ENCODE measurements around the gene SNX5. TPM values are rescaled to one million over a fixed set of nuclear protein-coding genes. Genes with fewer than 3 reads are reported as not detected.
A peak's percentile ranks its signal among the peaks of the same experiment; 100 is the strongest.

SNX5 gene
- total RNA-seq, 2 donors from 2014 or later, result 48.3 to 84.8 TPM

- Histone ChIP-seq H3K9me3 (no peaks in the 10 kb centered on the region), H3K36me3 (no peaks in the 10 kb centered on the region), H3K4me3 (peak overlapping the region; percentile 71 to 96), H3K27ac (peak overlapping the region; percentile 97 to 98), H3K4me1 (replicated peaks) (no peaks in the 10 kb centered on the region), H3K27me3 (replicated peaks; ENCODE audit: insufficient read depth) (no peaks in the 10 kb centered on the region)
- intact Hi-C loops (cut with DNase I), result no loop called here
- DNase-seq (ENCODE audit: low spot score), result peak; percentile 16
- TF ChIP-seq POLR2A (IDR thresholded peaks at IDR 0.05), result no peak
- TF ChIP-seq CTCF (IDR thresholded peaks at IDR 0.05), result no peak
- TF ChIP-seq POLR2AphosphoS5 (IDR thresholded peaks at IDR 0.05), result no peak
- WGBS, result under 1% methylated on average over 37 of the region's 41 CpGs
These were observed 851 bp downstream of the SNX5 start for GRCh38 chr20:17967521-17968365.

GRCh38 chr20:17966432-17967310 is 1.9 kb downstream of the SNX5 start:
- no peaks in the 10 kb centered on the region for H3K4me1 ChIP-seq (replicated peaks)
- no peak for DNase-seq (ENCODE audit: low spot score)
- WGBS, result 8% methylated on average over 9 of the region's 9 CpGs
- peak overlapping the region; percentile 97 to 98 for H3K27ac ChIP-seq
- peak overlapping the region; percentile 71 to 96 for H3K4me3 ChIP-seq
- no peaks in the 10 kb centered on the region for H3K9me3 ChIP-seq
- intact Hi-C loops (cut with DNase I), result no loop called here
- no peaks in the 10 kb centered on the region for H3K36me3 ChIP-seq
- H3K27me3 ChIP-seq (replicated peaks; ENCODE audit: insufficient read depth), result no peaks in the 10 kb centered on the region
- TF ChIP-seq CTCF (IDR thresholded peaks at IDR 0.05), result peak in 2 of 4 experiments; percentile 19 to 31
- TF ChIP-seq POLR2AphosphoS5 (IDR thresholded peaks at IDR 0.05), result no peak
- no peak for TF ChIP-seq POLR2A (IDR thresholded peaks at IDR 0.05)

GRCh38 chr20:17965042-17965697 is 3.4 kb downstream of the SNX5 start:
- no peak for DNase-seq (ENCODE audit: low spot score)
- no peaks in the 10 kb centered on the region for H3K9me3 ChIP-seq
- TF ChIP-seq POLR2AphosphoS5 (IDR thresholded peaks at IDR 0.05) (no peak), POLR2A (IDR thresholded peaks at IDR 0.05) (no peak), CTCF (IDR thresholded peaks at IDR 0.05) (no peak)
- no peak overlapping the region for H3K4me3 ChIP-seq
- no peaks in the 10 kb centered on the region for H3K27me3 ChIP-seq (replicated peaks; ENCODE audit: insufficient read depth)
- intact Hi-C loops (cut with DNase I), result no loop called here
- no peak overlapping the region for H3K27ac ChIP-seq
- H3K36me3 ChIP-seq, result no peaks in the 10 kb centered on the region
- WGBS, result 75% methylated on average over 9 of the region's 9 CpGs
- no peaks in the 10 kb centered on the region for H3K4me1 ChIP-seq (replicated peaks)

- Histone ChIP-seq H3K36me3 (no peaks in the 10 kb centered on the region), H3K27me3 (replicated peaks; ENCODE audit: insufficient read depth) (no peaks in the 10 kb centered on the region), H3K4me1 (replicated peaks) (no peaks in the 10 kb centered on the region), H3K27ac (no peak overlapping the region), H3K4me3 (no peak overlapping the region), H3K9me3 (no peaks in the 10 kb centered on the region)
- TF ChIP-seq CTCF (IDR thresholded peaks at IDR 0.05) (no peak), POLR2A (IDR thresholded peaks at IDR 0.05) (no peak), POLR2AphosphoS5 (IDR thresholded peaks at IDR 0.05) (no peak)
- 74% methylated on average over 3 of the region's 3 CpGs for WGBS
- intact Hi-C loops (cut with DNase I), result loop anchor here (5.0 kb wide), 1 partner anchor 33 kb away; no protein-coding TSS in a partner anchor
- DNase-seq (ENCODE audit: low spot score), result no peak
These were observed 4.0 kb downstream of the SNX5 start for GRCh38 chr20:17964632-17965031.

All from prostate gland (tissue), 2 donors.